OCI-LY3 (cell line): ENCODE results near the gene NEUROG1.
"Not testable (repeated sequence)": the region's sequence is repeated elsewhere in the genome, so short reads cannot be mapped to it uniquely, and the experiment has no call there.

ENCODE experiments used
- H2AFZ ChIP-seq: fragments of 200-600, 300-600 bp; shearing (Covaris generic); 2 replicates; pipeline ENCODE4 v1.6.0; 2014; ENCODE audit warnings: antibody characterized with exemption, low read depth, low read length
- H3K27ac ChIP-seq: fragments of 200-600, 300-600 bp; sonication (generic); 2 replicates; pipeline ENCODE4 v1.5.1; 2014; ENCODE audit warnings: mild to moderate bottlenecking, low read length, moderate library complexity, mixed read lengths
- H3K27me3 ChIP-seq: fragments of 200-600, 300-600 bp; sonication (generic); 2 replicates; pipeline ENCODE4 v1.6.1; 2014; ENCODE audit warnings: low read depth, low read length, mixed read lengths
- H3K36me3 ChIP-seq: fragments of 200-600, 300-600 bp; sonication (generic); replicated peaks from 2 replicates; pipeline ENCODE3; 2014; ENCODE audit warnings: low read depth, low read length, mixed read lengths
- H3K4me1 ChIP-seq: fragments of 300-600, 200-600 bp; sonication (generic); 2 replicates; pipeline ENCODE4 v1.6.1; 2014; ENCODE audit warnings: low read length, mixed read lengths
- H3K4me2 ChIP-seq: fragments of 200-600, 300-600 bp; sonication (generic); 2 replicates; pipeline ENCODE4 v1.6.1; 2014; ENCODE audit warnings: low read length, mixed read lengths
- H3K4me3 ChIP-seq: fragments of 300-600, 200-600 bp; sonication (generic); 2 replicates; pipeline ENCODE4 v1.5.1; 2014; ENCODE audit warnings: antibody characterized with exemption, mild to moderate bottlenecking, low read length, moderate library complexity
- H3K79me2 ChIP-seq: fragments of 300-600, 200-600 bp; shearing (Covaris generic); 2 replicates; pipeline ENCODE4 v1.6.1; 2014; ENCODE audit warnings: mild to moderate bottlenecking, low read length, mixed read lengths
- H3K9ac ChIP-seq: fragments of 300-600, 200-600 bp; shearing (Covaris generic); 2 replicates; pipeline ENCODE4 v1.6.0; 2014; ENCODE audit warnings: mild to moderate bottlenecking, low read length, moderate library complexity
- H3K9me3 ChIP-seq: fragments of 200-600, 300-600 bp; shearing (Covaris generic); 2 replicates; pipeline ENCODE4 v1.6.1; 2014; ENCODE audit warnings: low read length, mixed read lengths; ENCODE audit not compliant: insufficient read depth
- H4K20me1 ChIP-seq: fragments of 200-600, 300-600 bp; sonication (generic); 2 replicates; pipeline ENCODE4 v1.6.1; 2016; ENCODE audit warnings: low read length, mixed read lengths; ENCODE audit not compliant: insufficient read depth
- CTCF ChIP-seq: fragments of 200-600, 300-600 bp; sonication (generic); IDR thresholded peaks from 2 replicates; pipeline ENCODE4 v1.5.1; 2014; ENCODE audit warnings: antibody characterized with exemption, low read length, low read depth
- EZH2phosphoT487 ChIP-seq: fragments of 200-600 bp; shearing (Covaris generic); IDR thresholded peaks from 2 replicates; pipeline ENCODE4 v1.6.1; 2018; ENCODE audit warnings: antibody characterized with exemption, mixed run types, low read depth

Gene NEUROG1

DNA sequence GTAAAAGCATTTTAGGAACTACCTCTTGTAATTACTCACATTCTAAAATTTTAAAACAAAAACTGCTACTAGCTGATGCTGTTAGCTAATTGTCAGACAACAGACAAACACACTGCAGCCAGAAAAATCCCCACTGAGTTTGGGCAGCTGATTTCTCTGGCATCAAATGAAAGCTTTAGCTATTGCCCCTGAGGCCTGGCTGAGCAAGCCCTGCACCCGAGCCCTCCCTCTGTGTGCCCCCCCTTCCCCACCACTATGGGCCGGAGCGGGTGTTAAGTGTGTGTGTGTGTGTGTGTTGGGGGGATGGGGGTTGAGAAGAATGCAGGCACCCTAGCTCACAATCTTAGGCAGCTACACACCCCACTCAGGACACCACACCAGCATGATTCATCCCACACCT is 2.4 kb downstream of the NEUROG1 start:
- no peak overlapping the region for H2AFZ ChIP-seq
- peaks cover 9% of the 10 kb centered on the region; the same call in 1 of the 2 replicates for H3K27me3 ChIP-seq
- no peak overlapping the region for H3K4me3 ChIP-seq
- H4K20me1 ChIP-seq = no peaks in the 10 kb centered on the region
- H3K4me2 ChIP-seq = no peak overlapping the region
- no peaks in the 10 kb centered on the region for H3K4me1 ChIP-seq
- H3K36me3 ChIP-seq = no peaks in the 10 kb centered on the region
- H3K79me2 ChIP-seq = no peaks in the 10 kb centered on the region
- H3K9ac ChIP-seq = no peak overlapping the region
- TF ChIP-seq CTCF (no peak), EZH2phosphoT487 (no peak)
- no peak overlapping the region for H3K27ac ChIP-seq
- no peaks in the 10 kb centered on the region for H3K9me3 ChIP-seq

GRCh38 chr5:135529576-135529975 is 6.2 kb downstream of the NEUROG1 start:
- H3K27me3 ChIP-seq, H3K4me2 ChIP-seq: not testable (repeated sequence)

DNA sequence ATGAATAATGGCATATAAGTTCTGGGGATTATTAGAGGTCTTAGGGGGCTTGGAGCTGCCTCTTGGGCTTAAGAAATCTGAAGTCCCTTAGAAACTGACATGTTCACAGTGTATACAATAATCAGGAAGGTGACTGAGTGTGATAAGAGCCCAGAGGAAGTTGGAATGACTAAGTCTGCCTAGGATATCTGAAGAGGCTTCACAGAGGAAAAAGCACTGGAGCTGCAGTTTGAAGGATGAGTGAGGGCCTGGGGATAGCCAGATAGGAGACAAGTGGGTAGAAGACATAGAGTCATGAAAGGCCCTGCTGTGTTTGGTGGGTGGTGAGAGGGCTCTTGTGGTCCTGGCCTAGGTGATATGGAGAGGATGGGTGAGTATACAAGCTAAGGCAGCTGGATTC is 8.8 kb downstream of the NEUROG1 start:
- Histone ChIP-seq H3K27ac (no peak overlapping the region), H3K9ac (no peak overlapping the region), H3K36me3 (no peaks in the 10 kb centered on the region), H2AFZ (no peak overlapping the region), H3K27me3 (peaks cover 9% of the 10 kb centered on the region; the same call in 1 of the 2 replicates), H3K4me2 (no peak overlapping the region), H4K20me1 (no peaks in the 10 kb centered on the region), H3K4me1 (no peaks in the 10 kb centered on the region), H3K4me3 (no peak overlapping the region), H3K79me2 (no peaks in the 10 kb centered on the region), H3K9me3 (no peaks in the 10 kb centered on the region)
- TF ChIP-seq CTCF = no peak
- TF ChIP-seq EZH2phosphoT487 = no peak

More at GRCh38 chr5:135529576-135529975, 6.2 kb downstream of the NEUROG1 start:
- not testable (repeated sequence) for H3K4me3 ChIP-seq, H3K9me3 ChIP-seq, H4K20me1 ChIP-seq, H3K4me1 ChIP-seq, H3K36me3 ChIP-seq, H3K27ac ChIP-seq, H3K79me2 ChIP-seq, H3K9ac ChIP-seq, H2AFZ ChIP-seq

DNA sequence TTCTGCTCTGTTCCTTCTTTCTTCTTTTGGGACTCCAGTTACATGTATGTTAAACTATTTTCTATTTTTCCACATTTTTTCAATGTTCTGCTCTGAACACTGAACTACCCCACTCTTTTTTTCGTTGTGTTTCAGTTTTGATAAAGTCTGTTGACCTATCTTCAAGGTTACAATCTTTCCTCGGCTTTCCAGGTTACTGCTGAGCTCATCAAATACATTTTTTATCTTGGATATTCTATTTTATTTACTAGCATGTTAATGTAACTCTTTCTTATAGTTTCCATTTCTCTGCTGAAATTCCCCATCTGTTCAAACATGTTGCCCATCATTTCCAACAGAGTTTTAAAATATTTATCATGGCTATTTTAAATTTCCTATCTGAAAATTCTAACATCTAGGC is 13.8 kb downstream of the NEUROG1 start:
- H3K4me1 ChIP-seq = no peaks in the 10 kb centered on the region
- H3K36me3 ChIP-seq = no peaks in the 10 kb centered on the region
- H3K27me3 ChIP-seq = no peaks in the 10 kb centered on the region
- no peak overlapping the region for H2AFZ ChIP-seq
- no peak overlapping the region for H3K4me2 ChIP-seq
- no peak overlapping the region for H3K27ac ChIP-seq
- no peaks in the 10 kb centered on the region for H4K20me1 ChIP-seq
- no peak for TF ChIP-seq CTCF
- TF ChIP-seq EZH2phosphoT487 = no peak
- H3K9me3 ChIP-seq = no peaks in the 10 kb centered on the region
- no peaks in the 10 kb centered on the region for H3K79me2 ChIP-seq
- H3K4me3 ChIP-seq = no peak overlapping the region
- H3K9ac ChIP-seq = no peak overlapping the region

GRCh38 chr5:135517631-135518030 is 18.1 kb downstream of the NEUROG1 start:
- no peak overlapping the region for H3K4me2 ChIP-seq
- H3K36me3 ChIP-seq = no peaks in the 10 kb centered on the region
- TF ChIP-seq EZH2phosphoT487 = no peak
- TF ChIP-seq CTCF = no peak
- no peak overlapping the region for H3K4me3 ChIP-seq
- no peaks in the 10 kb centered on the region for H3K9me3 ChIP-seq
- no peaks in the 10 kb centered on the region for H3K79me2 ChIP-seq
- no peaks in the 10 kb centered on the region for H3K4me1 ChIP-seq
- H3K9ac ChIP-seq = no peak overlapping the region
- H4K20me1 ChIP-seq = no peaks in the 10 kb centered on the region
- no peak overlapping the region for H2AFZ ChIP-seq
- no peaks in the 10 kb centered on the region for H3K27me3 ChIP-seq
- H3K27ac ChIP-seq = no peak overlapping the region
